CD8-positive, alpha-beta memory T cell (primary cell): Measurements from ENCODE around the gene AP3M1. TPM values are rescaled to one million over a fixed set of nuclear protein-coding genes. Genes with fewer than 3 reads are reported as not detected.

Experiments
- CTCF ChIA-PET: fragments of 350-600 bp; sonication (Branson Sonifier 250); formaldehyde crosslinking; loops from one replicate; lab custom pipeline; 2021; ENCODE audit warnings: antibody characterized with exemption; lab: Charles Lee
- POLR2A ChIA-PET: fragments of 350-600 bp; sonication (Branson Sonifier 250); formaldehyde crosslinking; loops from one replicate; lab custom pipeline; 2021; ENCODE audit warnings: antibody characterized with exemption; lab: Charles Lee
- DNase-seq, 5 donors: peaks; one replicate each; pipeline versions ENCODE4 v3.0.0 to v3.0.0-alpha.2; 2020 to 2022; ENCODE audit warnings: mixed read lengths in 1 of 5
- H3K27ac ChIP-seq: one replicate; pipeline ENCODE4 v1.7.0; 2013; ENCODE audit warnings: low read depth, mild to moderate bottlenecking, low read length, moderate library complexity
- H3K27me3 ChIP-seq: 2 replicates; pipeline ENCODE4 v1.7.0; 2013; ENCODE audit warnings: low read length, mild to moderate bottlenecking; ENCODE audit not compliant: insufficient read depth, poor library complexity, severe bottlenecking
- H3K36me3 ChIP-seq: 2 replicates; pipeline ENCODE4 v1.7.0; 2013; ENCODE audit warnings: mild to moderate bottlenecking, low read length, moderate library complexity; ENCODE audit not compliant: insufficient read depth
- H3K4me1 ChIP-seq: 2 replicates; pipeline ENCODE4 v1.7.0; 2013; ENCODE audit warnings: mild to moderate bottlenecking, low read length, moderate library complexity; ENCODE audit not compliant: insufficient read depth
- H3K4me3 ChIP-seq: 2 replicates; pipeline ENCODE4 v1.7.0; 2013; ENCODE audit warnings: mild to moderate bottlenecking, low read length
- H3K9me3 ChIP-seq: 2 replicates; pipeline ENCODE4 v1.7.0; 2013; ENCODE audit warnings: mild to moderate bottlenecking, low read length
- H3K27ac Mint-ChIP-seq, 8 donors: one replicate each; pipeline ENCODE4 v1.8.0; 2020 to 2021; ENCODE audit warnings: mixed read lengths in 8 of 8, mild to moderate bottlenecking in 6 of 8, inconsistent platforms in 3 of 8, moderate library complexity in 3 of 8
- H3K27me3 Mint-ChIP-seq, 2 donors: one replicate each; pipeline ENCODE4 v1.8.0; 2020 to 2021; ENCODE audit warnings: mixed read lengths in 2 of 2, mild to moderate bottlenecking in 1 of 2, moderate library complexity in 1 of 2
- H3K36me3 Mint-ChIP-seq, 3 donors: one replicate each; pipeline ENCODE4 v1.8.0; 2020 to 2021; ENCODE audit warnings: mixed read lengths in 3 of 3, inconsistent platforms in 1 of 3, mild to moderate bottlenecking in 1 of 3
- H3K4me1 Mint-ChIP-seq, 3 donors: one replicate each; pipeline ENCODE4 v1.8.0; 2020 to 2021; ENCODE audit warnings: mixed read lengths in 3 of 3, inconsistent platforms in 1 of 3, mild to moderate bottlenecking in 1 of 3
- H3K4me3 Mint-ChIP-seq, 7 donors: one replicate each; pipeline ENCODE4 v1.8.0; 2020 to 2021; ENCODE audit warnings: mixed read lengths in 7 of 7, mild to moderate bottlenecking in 6 of 7, moderate library complexity in 4 of 7, inconsistent platforms in 2 of 7
- H3K9me3 Mint-ChIP-seq, 5 donors: one replicate each; pipeline ENCODE4 v1.8.0; 2020 to 2022; ENCODE audit warnings: mixed read lengths in 5 of 5, mild to moderate bottlenecking in 3 of 5, moderate library complexity in 2 of 5, inconsistent platforms in 1 of 5
- polyA plus RNA-seq: library from polyadenylated mRNA; unstranded; fragments of 300-500 nt; fragmentation: Illumina TruSeq; gene quantifications from one replicate; pipeline ENCODE4 v1.2.3, GENCODE V29; 2021
- total RNA-seq, 2 experiments: library from RNA; stranded (reverse); gene quantifications; one replicate each; pipeline ENCODE4 v1.2.3, GENCODE V29; 2021

Gene AP3M1
- total and polyA plus RNA-seq, 3 experiments from 2014 or later = 34.5 to 62.1 (median 59.7) TPM

- CTCF ChIA-PET = interaction anchor here (2.5 kb wide), 1 partner anchor 12 kb away, joined by 6 read pairs; no protein-coding TSS in a partner anchor
- Mint-ChIP-seq H3K36me3 (peaks cover 8 to 94% (median 39%) of the 10 kb centered on the region in 3 donors), H3K9me3 (no peaks in the 10 kb centered on the region)
These were observed 38.8 kb downstream of the AP3M1 start for GRCh38 chr10:74111799-74112198.

GRCh38 chr10:74110120-74110519 lies 40.5 kb downstream of the AP3M1 start:
- DNase-seq = no peak
- H3K27me3 ChIP-seq = no peaks in the 10 kb centered on the region
- POLR2A ChIA-PET = no interaction called here
- no peak overlapping the region for H3K4me3 ChIP-seq
- no peaks in the 10 kb centered on the region for H3K4me1 ChIP-seq
- Mint-ChIP-seq H3K27me3 (no peaks in the 10 kb centered on the region), H3K4me1 (peaks cover 0 to 5% (median 0%) of the 10 kb centered on the region in 3 donors), H3K27ac (peak overlapping the region in 6 of 8 donors; percentile 9 to 91 (median 48)), H3K9me3 (no peaks in the 10 kb centered on the region), H3K4me3 (no peak overlapping the region), H3K36me3 (peaks cover 8 to 94% (median 42%) of the 10 kb centered on the region in 3 donors)
- CTCF ChIA-PET = interaction anchor here (1.6 to 2.5 kb wide), 2 partner anchors 11 to 230 kb away, joined by 5 to 6 read pairs; no protein-coding TSS in a partner anchor
- H3K36me3 ChIP-seq = peaks cover 65% of the 10 kb centered on the region
- no peaks in the 10 kb centered on the region for H3K9me3 ChIP-seq
- no peak overlapping the region for H3K27ac ChIP-seq

More at GRCh38 chr10:74111799-74112198, 38.8 kb downstream of the AP3M1 start:
- POLR2A ChIA-PET = interaction anchor here (0.6 kb wide), 1 partner anchor 10 kb away, joined by 4 read pairs; no protein-coding TSS in a partner anchor
- Histone ChIP-seq H3K27me3 (no peaks in the 10 kb centered on the region), H3K9me3 (no peaks in the 10 kb centered on the region), H3K4me1 (no peaks in the 10 kb centered on the region), H3K4me3 (no peak overlapping the region), H3K36me3 (peaks cover 59% of the 10 kb centered on the region), H3K27ac (no peak overlapping the region)
- H3K4me1 Mint-ChIP-seq = peaks cover 0 to 7% (median 3%) of the 10 kb centered on the region in 3 donors
- DNase-seq = no peak
- peak overlapping the region in 2 of 8 donors; percentile 81 to 88 for H3K27ac Mint-ChIP-seq
- no peaks in the 10 kb centered on the region for H3K27me3 Mint-ChIP-seq
- H3K4me3 Mint-ChIP-seq = no peak overlapping the region

GRCh38 chr10:74109452-74109851 lies 41.2 kb downstream of the AP3M1 start:
- Histone ChIP-seq H3K4me3 (no peak overlapping the region), H3K4me1 (no peaks in the 10 kb centered on the region), H3K9me3 (no peaks in the 10 kb centered on the region), H3K27me3 (no peaks in the 10 kb centered on the region), H3K27ac (no peak overlapping the region), H3K36me3 (peaks cover 66% of the 10 kb centered on the region)
- no peaks in the 10 kb centered on the region for H3K9me3 Mint-ChIP-seq
- H3K27ac Mint-ChIP-seq = peak overlapping the region in 6 of 8 donors; percentile 4 to 91 (median 11)
- no peak overlapping the region for H3K4me3 Mint-ChIP-seq
- peaks cover 8 to 94% (median 41%) of the 10 kb centered on the region in 3 donors for H3K36me3 Mint-ChIP-seq
- DNase-seq = no peak
- no peaks in the 10 kb centered on the region for H3K27me3 Mint-ChIP-seq
- POLR2A ChIA-PET = no interaction called here
- CTCF ChIA-PET = interaction anchor here (0.9 to 2.5 kb wide), 4 partner anchors 10 to 230 kb away, joined by 3 to 6 read pairs (median 4); no protein-coding TSS in a partner anchor
- peaks cover 0 to 5% (median 0%) of the 10 kb centered on the region in 3 donors for H3K4me1 Mint-ChIP-seq

GRCh38 chr10:74107391-74107790 lies 43.2 kb downstream of the AP3M1 start:
- H3K27ac ChIP-seq = no peak overlapping the region

GRCh38 chr10:74104996-74105395 lies 45.6 kb downstream of the AP3M1 start:
- no peaks in the 10 kb centered on the region for H3K9me3 ChIP-seq
- Mint-ChIP-seq H3K4me3 (no peak overlapping the region), H3K4me1 (peaks cover 0 to 7% (median 0%) of the 10 kb centered on the region in 3 donors), H3K9me3 (no peaks in the 10 kb centered on the region), H3K27me3 (no peaks in the 10 kb centered on the region), H3K27ac (peak overlapping the region in 1 of 8 donors; percentile 0), H3K36me3 (peaks cover 8 to 88% (median 27%) of the 10 kb centered on the region in 3 donors)
- DNase-seq = no peak
- CTCF ChIA-PET = no interaction called here
- POLR2A ChIA-PET = no interaction called here
- H3K27ac ChIP-seq = no peak overlapping the region
- H3K36me3 ChIP-seq = peaks cover 39% of the 10 kb centered on the region
- no peaks in the 10 kb centered on the region for H3K27me3 ChIP-seq
- H3K4me1 ChIP-seq = no peaks in the 10 kb centered on the region
- no peak overlapping the region for H3K4me3 ChIP-seq

More at GRCh38 chr10:74107391-74107790, 43.2 kb downstream of the AP3M1 start:
- Mint-ChIP-seq H3K36me3 (peaks cover 8 to 94% (median 32%) of the 10 kb centered on the region in 3 donors), H3K27ac (peak overlapping the region in 5 of 8 donors; percentile 43 to 76 (median 73)), H3K4me1 (peaks cover 0 to 8% (median 0%) of the 10 kb centered on the region in 3 donors), H3K9me3 (no peaks in the 10 kb centered on the region), H3K4me3 (no peak overlapping the region), H3K27me3 (no peaks in the 10 kb centered on the region)
- Histone ChIP-seq H3K4me3 (no peak overlapping the region), H3K27me3 (no peaks in the 10 kb centered on the region), H3K4me1 (no peaks in the 10 kb centered on the region), H3K9me3 (no peaks in the 10 kb centered on the region), H3K36me3 (peaks cover 54% of the 10 kb centered on the region)
- no peak for DNase-seq
- ChIA-PET POLR2A (no interaction called here), CTCF (interaction anchor here (1.5 kb wide), 1 partner anchor 26 kb away, joined by 4 read pairs; no protein-coding TSS in a partner anchor)

- ChIA-PET CTCF (no interaction called here), POLR2A (no interaction called here)
- Histone ChIP-seq H3K4me3 (no peak overlapping the region), H3K9me3 (no peaks in the 10 kb centered on the region), H3K36me3 (peaks cover 34% of the 10 kb centered on the region), H3K27me3 (no peaks in the 10 kb centered on the region), H3K4me1 (no peaks in the 10 kb centered on the region), H3K27ac (no peak overlapping the region)
- Mint-ChIP-seq H3K27me3 (no peaks in the 10 kb centered on the region), H3K9me3 (no peaks in the 10 kb centered on the region), H3K4me3 (no peak overlapping the region), H3K27ac (peak overlapping the region in 2 of 8 donors; percentile 63 to 80), H3K4me1 (peaks cover 0 to 5% (median 0%) of the 10 kb centered on the region in 3 donors), H3K36me3 (peaks cover 8 to 87% (median 22%) of the 10 kb centered on the region in 3 donors)
- no peak for DNase-seq
These were observed 46.1 kb downstream of the AP3M1 start for GRCh38 chr10:74104480-74104879.

GRCh38 chr10:74103560-74104258 lies 46.9 kb downstream of the AP3M1 start:
- Mint-ChIP-seq H3K36me3 (peaks cover 8 to 87% (median 22%) of the 10 kb centered on the region in 3 donors), H3K27ac (peak overlapping the region in 3 of 8 donors; percentile 20 to 78 (median 54)), H3K4me1 (peaks cover 0 to 5% (median 0%) of the 10 kb centered on the region in 3 donors), H3K4me3 (no peak overlapping the region), H3K9me3 (no peaks in the 10 kb centered on the region), H3K27me3 (no peaks in the 10 kb centered on the region)
- no peak for DNase-seq
- ChIA-PET CTCF (interaction anchor here (1.1 to 2.3 kb wide), 6 partner anchors 11 to 257 kb away, joined by 3 to 8 read pairs (median 4); no protein-coding TSS in a partner anchor), POLR2A (no interaction called here)
- Histone ChIP-seq H3K27me3 (no peaks in the 10 kb centered on the region), H3K27ac (no peak overlapping the region), H3K4me3 (no peak overlapping the region), H3K9me3 (no peaks in the 10 kb centered on the region), H3K36me3 (peaks cover 31% of the 10 kb centered on the region), H3K4me1 (no peaks in the 10 kb centered on the region)
